C1 segment of cervical spinal cord (tissue), 14 donors: ENCODE results near the gene CORO1A.
"Not testable (repeated sequence)": the region's sequence is repeated elsewhere in the genome, so short reads cannot be mapped to it uniquely, and the experiment has no call there.

Source experiments
- DNase-seq, 14 donors: peaks; one replicate each; lab custom pipeline; 2025; lab: John Stamatoyannopoulos, UW

Gene CORO1A

DNA sequence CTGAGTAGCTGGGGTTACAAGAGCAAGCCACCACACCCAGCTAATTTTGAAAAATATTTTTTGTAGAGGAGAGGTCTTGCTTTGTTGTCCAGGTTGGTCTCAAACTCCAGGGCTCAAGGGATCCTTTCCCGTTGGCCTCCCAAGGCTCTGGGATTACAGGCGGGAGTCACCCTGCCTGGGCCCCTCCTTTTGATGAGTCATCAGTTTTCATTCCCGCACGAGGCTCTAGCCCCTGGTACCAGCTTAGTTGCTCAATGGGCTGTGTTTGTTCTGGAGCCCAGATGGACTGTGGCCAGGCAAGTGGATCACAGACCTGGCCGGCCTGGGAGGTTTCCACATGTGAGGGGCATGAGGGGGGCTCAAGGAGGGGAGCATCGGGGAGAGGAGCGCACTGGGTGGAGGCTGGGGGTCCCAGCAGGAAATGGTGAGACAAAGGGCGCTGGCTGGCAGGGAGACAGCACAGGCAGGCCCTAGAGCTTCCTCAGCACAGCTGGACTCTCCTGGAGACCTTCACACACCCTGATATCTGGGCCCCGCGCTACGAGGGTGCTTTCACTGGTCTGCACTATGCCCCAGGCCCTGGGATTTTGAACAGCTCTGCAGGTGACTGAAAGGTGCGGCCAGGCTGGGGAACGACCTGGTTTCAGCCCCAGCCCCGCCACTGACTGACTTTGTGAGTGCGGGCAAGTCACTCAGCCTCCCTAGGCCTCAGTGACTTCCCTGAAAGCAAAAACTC is 16.4 kb downstream of the CORO1A start:
- DNase-seq = not testable (repeated sequence)

DNA sequence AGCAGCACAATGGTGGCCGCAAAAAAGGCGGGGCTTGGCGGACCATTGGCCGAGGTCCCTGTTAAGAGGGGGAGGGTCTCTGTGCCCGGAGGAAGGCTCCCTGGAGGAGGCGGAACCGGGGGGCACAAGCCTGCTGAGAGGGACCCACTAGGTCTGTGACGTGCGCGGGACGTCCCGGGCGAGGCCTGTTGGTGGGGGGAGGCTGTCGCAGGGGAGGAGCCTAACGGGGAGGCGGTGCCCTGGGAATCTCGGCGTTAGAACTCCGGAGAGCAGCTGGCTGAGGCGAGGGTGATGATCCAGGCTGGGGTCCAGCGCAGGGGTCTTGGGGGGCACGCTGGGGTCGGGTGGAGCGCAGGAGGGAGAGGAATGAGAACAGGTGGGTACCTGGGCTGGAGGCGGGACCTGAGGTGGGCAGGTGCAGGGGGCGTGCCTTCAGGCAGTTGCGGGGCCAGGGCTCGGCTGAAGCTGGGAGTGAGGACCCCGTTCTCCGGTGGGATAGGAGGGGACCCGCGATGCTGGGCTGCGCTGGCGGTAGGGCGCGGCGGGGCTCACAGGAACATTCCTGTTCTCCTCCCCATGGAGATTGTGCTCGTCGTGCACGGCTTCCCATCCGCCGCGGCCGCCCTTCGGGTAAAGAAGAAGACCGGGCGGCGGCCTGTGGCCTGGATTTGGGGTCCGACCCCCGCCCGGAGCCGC is 22.3 kb downstream of the CORO1A start:
- DNase-seq = not testable (repeated sequence)

DNA sequence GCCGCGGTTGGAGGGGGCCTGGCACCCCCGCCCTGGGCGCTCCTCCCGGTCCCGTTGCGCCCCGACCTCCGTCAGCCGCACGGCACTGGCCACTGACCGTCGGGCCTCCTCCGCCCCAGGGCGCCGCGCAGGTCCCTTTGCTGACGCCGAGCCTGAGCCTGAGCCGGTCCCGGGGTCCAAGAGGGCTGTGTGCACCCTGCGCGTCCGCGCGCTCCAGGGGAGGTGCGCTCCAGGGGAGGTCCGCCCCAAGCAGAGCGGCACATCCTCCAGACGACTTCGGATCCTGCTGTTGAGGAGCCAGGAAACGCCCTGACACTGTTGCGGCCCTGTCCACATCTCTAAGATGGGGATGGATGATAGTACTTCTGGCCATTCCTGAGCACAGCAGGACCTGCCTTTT is 22.9 kb downstream of the CORO1A start:
- not testable (repeated sequence) for DNase-seq

DNA sequence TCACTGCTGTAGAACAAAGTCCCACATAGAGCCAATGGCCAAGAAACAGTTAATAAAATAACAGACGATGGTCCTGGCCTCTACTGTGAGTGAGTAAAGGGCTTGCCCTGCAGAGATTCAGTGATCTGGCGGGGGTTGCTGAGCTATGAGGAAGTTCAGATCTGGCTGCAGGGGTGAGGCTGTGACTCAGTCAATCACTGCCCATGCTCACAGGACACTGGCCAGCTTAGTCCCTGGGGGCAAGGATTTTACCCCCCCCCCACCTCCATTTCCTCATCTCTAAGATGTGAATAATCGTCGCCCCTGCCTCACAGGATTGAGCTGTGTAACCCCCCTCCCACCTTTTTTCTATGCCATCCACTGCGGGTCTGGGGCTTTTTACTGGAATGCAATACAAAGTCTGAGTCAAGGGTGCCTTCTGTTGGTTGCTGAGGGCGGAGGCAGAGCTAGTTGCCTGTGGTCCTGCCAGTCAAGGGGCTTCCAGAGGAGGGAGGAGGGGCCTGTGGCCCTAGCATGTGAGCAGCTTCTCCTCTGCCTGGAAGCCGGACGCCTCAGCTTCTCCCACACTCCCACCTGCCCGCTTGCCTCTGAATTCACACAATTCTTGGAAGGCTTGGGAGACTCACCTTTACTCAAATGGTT is 23.8 kb downstream of the CORO1A start:
- DNase-seq = not testable (repeated sequence)

DNA sequence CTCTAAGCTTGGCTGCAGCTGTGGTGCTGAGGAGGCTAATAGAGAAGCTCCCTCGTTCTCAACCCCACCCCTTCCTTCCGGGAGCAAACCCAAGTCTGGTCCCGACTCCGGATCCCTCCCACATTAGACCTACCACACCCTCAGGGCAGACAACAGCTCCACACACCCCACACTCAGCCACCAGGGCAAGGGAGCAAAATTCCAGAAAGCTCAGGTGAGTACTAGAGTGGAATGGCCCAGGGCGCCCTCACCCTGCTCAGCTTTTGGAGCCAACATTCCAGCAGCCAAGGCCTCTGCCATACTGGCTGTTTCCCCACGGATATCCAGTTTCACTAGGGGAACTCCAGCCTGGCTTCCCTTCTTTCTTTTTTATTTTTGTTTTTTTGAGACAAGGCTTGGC is 25.6 kb downstream of the CORO1A start:
- DNase-seq = not testable (repeated sequence)

DNA sequence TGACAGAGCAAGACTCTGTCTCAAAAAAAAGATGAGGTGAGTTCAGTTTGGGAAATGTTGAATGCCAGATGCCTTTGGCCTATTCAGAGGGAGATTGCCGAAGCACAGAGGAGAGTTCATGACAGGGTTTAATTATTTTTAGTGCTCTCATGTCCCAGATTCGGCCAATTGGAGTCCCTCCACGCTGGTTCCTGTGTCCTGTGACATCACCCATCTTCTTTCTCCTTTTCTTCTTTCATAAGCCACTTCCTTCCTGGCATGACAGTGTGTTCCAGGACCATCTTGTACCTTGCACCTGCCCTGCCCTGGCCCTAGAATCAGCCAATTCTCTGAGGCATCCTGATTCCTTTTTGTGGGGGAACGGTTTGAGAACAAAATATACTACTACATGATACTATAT is 28.0 kb downstream of the CORO1A start:
- DNase-seq = not testable (repeated sequence)

DNA sequence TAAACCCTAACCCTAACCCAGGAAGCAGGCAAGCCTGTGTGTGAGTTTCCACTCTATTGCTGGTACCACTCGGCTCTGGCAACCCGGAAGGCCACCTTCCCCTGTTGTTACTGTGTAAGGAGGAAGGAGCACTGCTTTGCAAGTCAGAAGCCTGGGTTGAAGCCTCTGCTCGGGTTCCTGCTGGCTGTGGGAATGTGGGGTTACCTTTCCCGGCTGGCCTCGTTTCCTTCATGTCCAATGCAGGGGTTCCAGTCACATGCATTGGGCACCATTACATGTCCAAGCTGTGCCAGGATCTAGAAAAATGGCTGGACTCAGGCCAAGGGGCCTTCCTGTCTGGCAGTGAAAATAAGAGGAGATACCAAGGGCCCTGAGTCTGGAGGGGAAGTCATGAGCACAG is 33.7 kb downstream of the CORO1A start:
- DNase-seq = not testable (repeated sequence)
